KMS-11 (cell line): Measurements from ENCODE around the gene EHD2.

Experiments used
- H2AFZ ChIP-seq: fragments of 200-600 bp; sonication (generic); 2 replicates; pipeline ENCODE4 v1.6.1; 2016; ENCODE audit warnings: antibody characterized with exemption, mixed run types, low read depth
- H3K27ac ChIP-seq: fragments of 200-600 bp; sonication (generic); 2 replicates; pipeline ENCODE4 v1.6.1; 2016; ENCODE audit warnings: mild to moderate bottlenecking, mixed run types
- H3K27me3 ChIP-seq: fragments of 200-600 bp; sonication (generic); 2 replicates; pipeline ENCODE4 v1.6.1; 2017; ENCODE audit warnings: mild to moderate bottlenecking, low read depth, mixed run types, moderate library complexity; ENCODE audit not compliant: insufficient read depth
- H3K36me3 ChIP-seq: fragments of 200-600 bp; sonication (generic); 2 replicates; pipeline ENCODE4 v1.6.1; 2017; ENCODE audit warnings: mild to moderate bottlenecking, mixed run types; ENCODE audit not compliant: insufficient read depth
- H3K4me1 ChIP-seq: fragments of 200-600 bp; sonication (generic); 2 replicates; pipeline ENCODE4 v1.6.1; 2016; ENCODE audit warnings: mild to moderate bottlenecking, low read depth, mixed run types; ENCODE audit not compliant: poor library complexity, severe bottlenecking
- H3K4me2 ChIP-seq: fragments of 200-600 bp; sonication (generic); 2 replicates; pipeline ENCODE4 v1.7.0; 2016; ENCODE audit warnings: mild to moderate bottlenecking, mixed run types
- H3K4me3 ChIP-seq: fragments of 200-600 bp; sonication (generic); IDR thresholded peaks from 2 replicates; pipeline ENCODE4 v1.6.1; 2017; ENCODE audit warnings: low read depth, low read length, mixed read lengths; ENCODE audit not compliant: insufficient read depth
- H3K79me2 ChIP-seq: fragments of 200-600 bp; sonication (generic); 2 replicates; pipeline ENCODE4 v1.6.1; 2016; ENCODE audit warnings: low read depth, mixed run types; ENCODE audit not compliant: insufficient read depth
- H3K9ac ChIP-seq: fragments of 200-600 bp; sonication (generic); 2 replicates; pipeline ENCODE4 v1.6.1; 2016; ENCODE audit warnings: mild to moderate bottlenecking, mixed run types
- H4K20me1 ChIP-seq: fragments of 200-600 bp; sonication (generic); 2 replicates; pipeline ENCODE4 v1.6.1; 2016; ENCODE audit warnings: mild to moderate bottlenecking, mixed run types; ENCODE audit not compliant: insufficient read depth
- CTCF ChIP-seq: fragments of 200-600 bp; sonication (generic); conservative IDR thresholded peaks from 2 replicates; pipeline ENCODE4 v1.6.1; 2017; ENCODE audit warnings: low read depth, mild to moderate bottlenecking, antibody characterized with exemption, low read length, moderate library complexity, mixed read lengths

EHD2 gene

GRCh38 chr19:47735131-47735530 lies 21.9 kb downstream of the EHD2 start:
- no peak for TF ChIP-seq CTCF
- no peaks in the 10 kb centered on the region for H4K20me1 ChIP-seq
- H3K79me2 ChIP-seq: no peaks in the 10 kb centered on the region
- H3K36me3 ChIP-seq: no peaks in the 10 kb centered on the region
- H3K27me3 ChIP-seq: peaks cover 73% of the 10 kb centered on the region
- H3K4me3 ChIP-seq: no peak overlapping the region
- H3K27ac ChIP-seq: no peak overlapping the region
- H3K4me1 ChIP-seq: no peaks in the 10 kb centered on the region
- H3K9ac ChIP-seq: no peak overlapping the region
- no peak overlapping the region for H3K4me2 ChIP-seq
- no peak overlapping the region for H2AFZ ChIP-seq

- Histone ChIP-seq H3K9ac (no peak overlapping the region), H4K20me1 (no peaks in the 10 kb centered on the region), H3K4me1 (peaks cover 12% of the 10 kb centered on the region), H3K4me2 (no peak overlapping the region), H3K27ac (no peak overlapping the region), H3K4me3 (no peak overlapping the region), H3K27me3 (peaks cover 19% of the 10 kb centered on the region), H3K79me2 (peaks cover 2% of the 10 kb centered on the region), H2AFZ (no peak overlapping the region), H3K36me3 (no peaks in the 10 kb centered on the region)
- TF ChIP-seq CTCF: no peak
These were observed 27.8 kb downstream of the EHD2 start for GRCh38 chr19:47740866-47741519.

- no peaks in the 10 kb centered on the region for H3K36me3 ChIP-seq
- H3K27me3 ChIP-seq: peaks cover 13% of the 10 kb centered on the region; the same call in 1 of the 2 replicates
- no peak overlapping the region for H3K4me2 ChIP-seq
- H3K79me2 ChIP-seq: peaks cover 9% of the 10 kb centered on the region
- no peak overlapping the region for H2AFZ ChIP-seq
- no peak overlapping the region for H3K27ac ChIP-seq
- H3K9ac ChIP-seq: no peak overlapping the region
- no peak for TF ChIP-seq CTCF
- peaks cover 19% of the 10 kb centered on the region for H3K4me1 ChIP-seq
- no peak overlapping the region for H3K4me3 ChIP-seq
- no peaks in the 10 kb centered on the region for H4K20me1 ChIP-seq
These were observed 28.4 kb downstream of the EHD2 start for GRCh38 chr19:47741544-47742140.

GRCh38 chr19:47742634-47743033 lies 29.4 kb downstream of the EHD2 start:
- Histone ChIP-seq H3K9ac (no peak overlapping the region), H3K36me3 (no peaks in the 10 kb centered on the region), H3K4me3 (no peak overlapping the region), H3K4me1 (peaks cover 25% of the 10 kb centered on the region), H3K27ac (no peak overlapping the region), H2AFZ (peak overlapping the region; percentile 88; the same call in 1 of the 2 replicates), H3K4me2 (no peak overlapping the region), H4K20me1 (no peaks in the 10 kb centered on the region), H3K79me2 (peaks cover 19% of the 10 kb centered on the region), H3K27me3 (peaks cover 11% of the 10 kb centered on the region; the same call in 1 of the 2 replicates)
- TF ChIP-seq CTCF: no peak
